ENCODE measurements around the gene ABI3BP. TPM values are rescaled to one million over a fixed set of nuclear protein-coding genes. Genes with fewer than 3 reads are reported as not detected.

ABI3BP gene
- polyA plus RNA-seq, 1 of the 3 experiments (the other 2 are of a cell fraction), result 8.4 TPM

GRCh38 chr3:100708644-100708988, 284.6 kb downstream of the ABI3BP start:
- Histone ChIP-seq H3K4me1 (ENCODE audit: control insufficient read depth in 1 of 2, insufficient read depth in 2 of 2, low read depth in 1 of 2, low read length in 1 of 2) (peaks cover 8 to 21% of the 10 kb centered on the region in 2 experiments), H3K4me3 (ENCODE audit: low read depth in 2 of 2, low read length in 1 of 2) (peak overlapping the region; percentile 54 to 88), H3K9ac (peak overlapping the region; percentile 49; the same call in 1 of the 2 replicates), H3K9me2 (no peaks in the 10 kb centered on the region), H3K9me3 (no peaks in the 10 kb centered on the region), H4K20me1 (ENCODE audit: insufficient read depth) (peaks cover 30% of the 10 kb centered on the region), H3K79me2 (ENCODE audit: insufficient read depth) (peaks cover 39% of the 10 kb centered on the region), H3K27me3 (ENCODE audit: insufficient read depth) (no peaks in the 10 kb centered on the region), H3K4me2 (peak overlapping the region; percentile 73), H3K36me3 (replicated peaks in 1 of 2; ENCODE audit: control insufficient read depth in 1 of 2, insufficient read depth in 2 of 2, low read length in 1 of 2) (peaks cover 6 to 27% of the 10 kb centered on the region in 2 experiments), H3F3A (replicated peaks; ENCODE audit: insufficient read depth) (peaks cover 29% of the 10 kb centered on the region), H2AFZ (ENCODE audit: low read depth) (peak overlapping the region; percentile 75), H3K27ac (ENCODE audit: low read depth in 2 of 2, low read length in 1 of 2) (peak overlapping the region; percentile 80 to 85)
- 73% methylated on average over 3 of the region's 3 CpGs for WGBS (ENCODE audit: low lambda C conversion rate)
- ChIA-PET CTCF (no interaction called here), POLR2A (interaction anchor here (0.7 kb wide), 1 partner anchor 876 kb away, joined by 4 read pairs; no protein-coding TSS in a partner anchor)
- TF ChIP-seq SMC3 (IDR thresholded peaks at IDR 0.05; ENCODE audit: low read depth, low read length) (no peak), FOSL2 (IDR thresholded peaks at IDR 0.05; ENCODE audit: borderline replicate concordance, low read depth) (no peak), JUND (IDR thresholded peaks at IDR 0.05) (no peak), GATA2 (CRISPR knock-in tag; IDR thresholded peaks at IDR 0.05) (no peak), CHD2 (IDR thresholded peaks at IDR 0.05; ENCODE audit: low read length, partially characterized antibody) (no peak), USF1 (IDR thresholded peaks at IDR 0.05; ENCODE audit: borderline replicate concordance, low read depth) (no peak)
- no peak for DNase-seq

GRCh38 chr3:100706365-100706764, 286.9 kb downstream of the ABI3BP start:
- H3K9me2 ChIP-seq, result no peaks in the 10 kb centered on the region
- 0 out of 4 replicates have a peak overlapping the region, but pooled peaks of 1 of the 2 experiments have one; percentile 19 for H3K4me3 ChIP-seq (ENCODE audit: low read depth in 2 of 2, low read length in 1 of 2)
- H3K27ac ChIP-seq (ENCODE audit: low read depth in 2 of 2, low read length in 1 of 2), result peak overlapping the region; percentile 34 to 84; a peak in 3 of 4 replicates
- H3F3A ChIP-seq (replicated peaks; ENCODE audit: insufficient read depth), result peaks cover 29% of the 10 kb centered on the region
- peak overlapping the region; percentile 82 for H2AFZ ChIP-seq (ENCODE audit: low read depth)
- H3K9me3 ChIP-seq, result no peaks in the 10 kb centered on the region
- H3K9ac ChIP-seq, result peak overlapping the region; percentile 49; the same call in 1 of the 2 replicates
- no peaks in the 10 kb centered on the region for H3K27me3 ChIP-seq (ENCODE audit: insufficient read depth)
- H4K20me1 ChIP-seq (ENCODE audit: insufficient read depth), result peaks cover 7% of the 10 kb centered on the region
- H3K79me2 ChIP-seq (ENCODE audit: insufficient read depth), result peaks cover 16% of the 10 kb centered on the region
- ChIA-PET CTCF (interaction anchor here (1.0 to 1.2 kb wide), 2 partner anchors 37 to 490 kb away, joined by 3 to 4 read pairs; no protein-coding TSS in a partner anchor), POLR2A (no interaction called here)
- H3K4me1 ChIP-seq (ENCODE audit: control insufficient read depth in 1 of 2, insufficient read depth in 2 of 2, low read depth in 1 of 2, low read length in 1 of 2), result peaks cover 8 to 14% of the 10 kb centered on the region in 2 experiments
- 6% methylated on average over 3 of the region's 3 CpGs for WGBS (ENCODE audit: low lambda C conversion rate)
- peak overlapping the region; percentile 70 for H3K4me2 ChIP-seq
- H3K36me3 ChIP-seq (replicated peaks in 1 of 2; ENCODE audit: control insufficient read depth in 1 of 2, insufficient read depth in 2 of 2, low read length in 1 of 2), result peaks cover under 1 to 6% of the 10 kb centered on the region in 2 experiments
- no peak for DNase-seq
- TF ChIP-seq RAD21 (IDR thresholded peaks at IDR 0.05; ENCODE audit: low read length), result no peak
- 0 out of 2 replicates have a peak, but pooled peaks have one; percentile 37 for TF ChIP-seq ZBTB33 (IDR thresholded peaks at IDR 0.05; ENCODE audit: borderline replicate concordance, low read depth)
- no peak for TF ChIP-seq REST (IDR thresholded peaks at IDR 0.05; ENCODE audit: low read depth, low read length)
- TF ChIP-seq FOXM1 (IDR thresholded peaks at IDR 0.05; ENCODE audit: low read depth), result no peak
- no peak for TF ChIP-seq EZH2phosphoT487 (IDR thresholded peaks at IDR 0.05; ENCODE audit: borderline replicate concordance, low read depth)
- TF ChIP-seq YY1 (IDR thresholded peaks at IDR 0.05; ENCODE audit: low read depth), result no peak
- no peak for TF ChIP-seq USF2 (IDR thresholded peaks at IDR 0.05; ENCODE audit: borderline replicate concordance, low read depth, low read length)
- TF ChIP-seq POLR2AphosphoS5 (IDR thresholded peaks at IDR 0.05; ENCODE audit: low read depth, low read length), result no peak
- TF ChIP-seq RCOR1 (IDR thresholded peaks at IDR 0.05; ENCODE audit: low read length), result no peak
- no peak for TF ChIP-seq GABPA (IDR thresholded peaks at IDR 0.05; ENCODE audit: low read depth)
- TF ChIP-seq TEAD4 (IDR thresholded peaks at IDR 0.05; ENCODE audit: borderline replicate concordance, insufficient read depth), result 0 out of 2 replicates have a peak, but pooled peaks have one; percentile 15
- TF ChIP-seq SIN3A (IDR thresholded peaks at IDR 0.05; ENCODE audit: borderline replicate concordance, low read depth, low read length), result no peak
- TF ChIP-seq PBX3 (IDR thresholded peaks at IDR 0.05), result peak; percentile 88
- no peak for TF ChIP-seq NRF1 (IDR thresholded peaks at IDR 0.05; ENCODE audit: low read depth, low read length)
